Limb (tissue), 2 donors: ENCODE results near the gene RAB19.

ENCODE experiments used
- DNase-seq, 2 donors: peaks; one replicate each; pipeline ENCODE4 v3.0.0-alpha.2; 2016; ENCODE audit errors: extremely low spot score in 2 of 2

Gene RAB19, protein sequence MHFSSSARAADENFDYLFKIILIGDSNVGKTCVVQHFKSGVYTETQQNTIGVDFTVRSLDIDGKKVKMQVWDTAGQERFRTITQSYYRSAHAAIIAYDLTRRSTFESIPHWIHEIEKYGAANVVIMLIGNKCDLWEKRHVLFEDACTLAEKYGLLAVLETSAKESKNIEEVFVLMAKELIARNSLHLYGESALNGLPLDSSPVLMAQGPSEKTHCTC

GRCh38 chr7:140403878-140404564, at the start of gene RAB19:
Gene RAB19 (plus strand): TSS chr7:140404058. CDS start chr7:140407647, 3,589 bp downstream.
- DNase-seq = peak in 1 of 2 donors; percentile 36

DNA sequence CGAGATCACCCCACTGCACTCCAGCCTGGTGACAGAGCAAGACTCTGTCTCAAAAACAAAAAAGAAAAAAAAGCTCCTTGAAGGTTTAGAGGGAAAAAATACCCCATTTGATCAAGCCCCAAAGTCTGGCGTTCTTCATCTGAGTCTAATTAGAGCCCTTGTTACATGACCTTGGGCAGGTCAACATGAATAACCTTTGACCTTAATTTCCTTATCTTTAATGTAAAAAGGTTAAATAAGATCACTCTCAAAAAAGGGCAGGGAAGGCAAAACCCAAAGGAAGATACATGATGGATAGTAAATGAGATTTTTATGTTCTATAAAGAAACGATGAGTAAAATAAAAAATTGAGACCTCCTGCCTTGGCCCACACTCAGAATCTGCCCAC, 45.8 kb upstream of the RAB19 start:
- DNase-seq = no peak

DNA sequence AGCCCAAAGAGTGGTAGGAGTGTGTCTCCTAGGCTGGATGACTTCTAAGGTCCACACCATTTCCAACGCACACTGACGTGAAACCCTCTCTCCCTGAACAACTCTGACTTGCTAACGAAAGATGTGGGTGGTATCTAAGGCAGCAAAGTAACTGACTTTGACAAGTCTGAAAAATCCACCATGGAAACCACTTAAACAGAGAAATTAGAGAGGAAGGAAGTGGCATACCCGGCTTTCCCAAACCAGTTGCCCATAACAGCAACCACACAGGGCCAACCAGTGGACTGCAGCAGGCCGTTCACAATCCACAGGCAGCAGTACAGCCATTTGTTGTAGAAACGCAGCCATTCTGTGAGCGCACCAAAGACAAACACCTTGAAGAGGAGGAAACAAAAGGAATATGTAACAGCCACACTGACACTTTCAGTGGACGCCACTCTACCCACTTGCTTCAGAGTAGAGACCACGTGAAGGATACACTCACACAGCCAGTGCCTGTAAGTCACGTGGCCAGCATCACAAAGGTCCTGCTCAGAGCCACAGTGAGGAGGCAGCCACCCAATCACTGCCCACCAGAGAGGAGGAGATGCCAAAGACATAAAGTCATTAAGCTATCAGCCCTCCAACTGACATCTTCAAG, 45.3 kb upstream of the RAB19 start:
- no peak for DNase-seq

GRCh38 chr7:140360697-140361229, 43.1 kb upstream of the RAB19 start:
- no peak for DNase-seq

- no peak for DNase-seq
These were observed 39.0 kb upstream of the RAB19 start for GRCh38 chr7:140364819-140365218.

- no peak for DNase-seq
These were observed 36.3 kb upstream of the RAB19 start for GRCh38 chr7:140367528-140367927.

- DNase-seq = no peak
These were observed 34.6 kb upstream of the RAB19 start for GRCh38 chr7:140369294-140369693.

- DNase-seq = no peak
These were observed 28.5 kb upstream of the RAB19 start for GRCh38 chr7:140375323-140375722.

DNA sequence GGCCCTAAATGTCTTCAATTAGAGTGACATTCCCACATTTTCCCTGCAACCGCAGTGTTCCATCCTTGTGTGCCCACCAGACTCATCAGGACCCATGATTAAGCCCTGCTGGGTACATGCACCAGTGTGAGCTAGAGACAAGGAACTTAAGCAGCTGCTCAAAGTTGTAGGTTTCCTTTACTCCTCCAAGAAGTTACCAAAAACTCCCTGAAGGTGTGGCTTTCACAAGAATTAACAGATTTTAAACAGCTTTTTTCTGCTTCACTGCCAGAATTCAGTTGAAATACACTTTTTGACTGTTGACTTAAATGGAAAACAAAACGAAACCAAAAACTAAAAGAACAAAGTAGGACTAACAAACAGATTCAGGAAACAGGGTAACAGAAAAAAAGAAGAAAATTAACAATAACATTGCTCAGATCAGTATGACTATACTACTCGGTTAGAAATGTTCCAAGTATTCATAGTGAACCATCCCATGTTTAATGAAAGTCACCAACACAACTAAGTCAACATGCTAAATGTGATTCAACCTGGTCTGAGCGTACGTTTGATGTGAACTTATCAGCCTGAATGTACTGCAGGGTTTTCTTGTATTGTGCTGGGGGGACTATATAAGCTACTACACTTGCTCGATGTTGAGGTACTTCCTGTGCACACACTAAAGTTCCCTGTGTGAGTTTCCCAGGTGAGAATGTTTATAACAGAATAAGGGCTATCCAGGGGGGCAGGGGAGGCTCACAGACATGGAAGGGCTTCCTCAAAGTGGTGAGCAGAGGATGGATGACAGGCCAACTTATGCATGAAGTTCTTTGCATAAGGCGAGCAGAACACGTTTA, 27.7 kb upstream of the RAB19 start:
- DNase-seq = no peak

GRCh38 chr7:140383954-140384713, 19.7 kb upstream of the RAB19 start:
- DNase-seq = no peak

GRCh38 chr7:140384894-140385545, 18.8 kb upstream of the RAB19 start:
- DNase-seq = no peak

DNA sequence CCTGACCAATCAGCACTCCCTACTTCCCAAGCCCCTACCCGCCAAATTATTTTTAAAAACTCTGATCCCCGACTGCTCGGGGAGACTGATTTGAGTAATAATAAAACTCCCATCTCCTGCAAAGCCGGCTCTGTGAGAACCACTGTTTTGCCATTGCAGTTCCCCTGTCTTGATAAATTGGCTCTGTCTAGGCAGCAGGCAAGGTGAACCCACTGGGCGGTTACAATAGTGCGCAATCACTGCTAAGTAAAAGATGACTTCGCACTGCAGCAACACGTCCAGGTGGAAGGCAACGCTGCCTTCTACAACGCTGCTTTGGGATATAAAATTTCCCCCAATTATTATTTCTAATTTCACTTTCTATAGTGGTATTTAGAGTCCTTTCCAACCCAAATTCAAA, 14.4 kb upstream of the RAB19 start:
- no peak for DNase-seq

DNA sequence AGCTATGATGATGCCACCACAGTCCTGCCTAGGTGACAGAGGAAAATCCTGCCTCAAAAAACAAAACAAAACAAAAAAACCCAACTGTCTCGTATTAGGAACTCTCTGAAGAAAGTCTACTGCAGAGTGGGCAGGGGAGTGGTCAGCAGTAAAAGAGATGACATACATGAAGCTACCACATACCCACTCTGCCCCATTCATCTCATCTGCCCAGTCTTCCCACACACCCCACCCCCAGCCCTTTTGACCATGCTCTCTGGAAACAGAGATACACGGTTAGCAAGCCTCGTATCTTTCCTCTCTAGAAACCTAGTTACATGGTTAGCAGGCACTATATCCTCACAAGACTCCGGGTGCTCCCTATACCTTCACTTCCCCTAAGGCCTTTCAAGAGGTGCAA, 13.8 kb upstream of the RAB19 start:
- no peak for DNase-seq

DNA sequence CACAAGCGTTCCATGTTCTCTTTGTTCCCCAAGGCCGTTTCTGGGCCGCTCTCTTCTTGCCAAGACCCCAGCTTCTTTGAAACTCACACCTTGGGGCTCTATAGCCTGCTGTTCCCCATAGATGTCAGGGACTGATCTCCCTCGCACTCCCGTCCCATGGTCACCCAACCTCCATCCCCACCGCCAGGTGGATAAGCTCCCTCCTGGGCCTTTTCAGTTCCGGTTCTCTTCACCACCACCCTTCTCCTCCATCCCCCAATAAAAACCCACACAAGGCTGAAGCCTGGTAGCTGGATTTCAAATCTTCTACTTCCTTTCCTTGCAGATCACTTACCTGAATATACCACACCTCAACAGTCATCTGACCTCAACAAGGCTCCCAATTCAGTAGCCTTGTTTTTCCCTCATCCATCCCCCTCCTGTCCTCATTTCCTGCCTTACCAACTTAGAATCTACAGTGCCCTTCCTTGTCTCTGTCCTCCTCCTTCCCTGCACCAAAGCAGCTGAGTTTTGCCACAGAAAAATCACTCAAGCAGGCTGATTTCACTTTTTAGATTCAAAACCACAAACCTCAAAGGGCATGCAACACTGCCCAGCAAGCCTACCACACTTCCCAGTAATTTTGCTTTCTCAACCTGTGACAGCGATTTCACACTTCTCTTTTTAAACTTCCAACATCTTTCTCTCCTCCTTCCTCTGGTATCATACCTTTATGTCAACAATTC, 13.2 kb upstream of the RAB19 start:
- DNase-seq = no peak

DNA sequence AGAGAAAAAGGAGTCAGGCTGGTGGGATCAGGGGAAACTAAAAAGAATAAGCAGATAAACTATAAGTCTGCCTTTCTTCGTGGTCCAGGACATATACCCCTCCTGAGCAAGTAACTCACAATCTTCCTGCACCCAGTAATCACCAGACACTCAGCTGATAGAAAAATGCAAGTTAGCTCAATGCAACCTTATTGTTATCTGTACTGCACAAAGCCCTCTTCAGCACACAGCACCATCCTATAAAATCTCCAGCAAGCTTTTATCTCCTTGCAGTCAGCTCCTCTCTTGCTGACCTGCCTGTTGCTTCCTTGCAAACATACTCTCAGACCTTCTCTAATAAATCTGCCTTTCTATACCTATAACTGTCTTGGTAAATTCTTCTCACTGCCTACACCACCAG, 12.2 kb upstream of the RAB19 start:
- no peak for DNase-seq

DNA sequence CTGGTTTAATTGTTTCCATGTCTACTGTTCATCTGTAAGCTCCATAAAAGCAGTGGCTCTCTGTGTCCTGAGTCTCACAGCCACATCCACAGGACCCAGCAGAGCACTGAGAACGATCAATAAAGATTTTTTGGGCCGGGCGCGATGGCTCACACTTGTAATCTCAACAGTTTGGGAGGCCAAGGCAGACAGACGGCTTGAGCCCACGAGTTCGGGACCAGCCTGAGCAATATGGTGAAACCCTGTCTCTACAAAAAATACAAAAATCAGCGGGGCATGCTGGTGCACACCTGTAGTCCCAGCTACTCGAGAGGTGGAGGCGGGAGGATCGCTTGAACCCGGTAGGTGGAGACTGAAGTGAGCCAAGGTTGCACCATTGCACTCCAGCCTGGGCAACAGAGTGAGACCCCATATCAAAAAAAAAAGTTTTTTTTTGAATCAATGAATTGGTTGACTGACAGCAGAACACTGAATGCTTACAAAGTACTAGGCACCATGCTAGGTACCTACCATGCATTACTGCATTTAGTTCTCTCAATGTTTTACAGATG, 10.0 kb upstream of the RAB19 start:
- no peak for DNase-seq

DNA sequence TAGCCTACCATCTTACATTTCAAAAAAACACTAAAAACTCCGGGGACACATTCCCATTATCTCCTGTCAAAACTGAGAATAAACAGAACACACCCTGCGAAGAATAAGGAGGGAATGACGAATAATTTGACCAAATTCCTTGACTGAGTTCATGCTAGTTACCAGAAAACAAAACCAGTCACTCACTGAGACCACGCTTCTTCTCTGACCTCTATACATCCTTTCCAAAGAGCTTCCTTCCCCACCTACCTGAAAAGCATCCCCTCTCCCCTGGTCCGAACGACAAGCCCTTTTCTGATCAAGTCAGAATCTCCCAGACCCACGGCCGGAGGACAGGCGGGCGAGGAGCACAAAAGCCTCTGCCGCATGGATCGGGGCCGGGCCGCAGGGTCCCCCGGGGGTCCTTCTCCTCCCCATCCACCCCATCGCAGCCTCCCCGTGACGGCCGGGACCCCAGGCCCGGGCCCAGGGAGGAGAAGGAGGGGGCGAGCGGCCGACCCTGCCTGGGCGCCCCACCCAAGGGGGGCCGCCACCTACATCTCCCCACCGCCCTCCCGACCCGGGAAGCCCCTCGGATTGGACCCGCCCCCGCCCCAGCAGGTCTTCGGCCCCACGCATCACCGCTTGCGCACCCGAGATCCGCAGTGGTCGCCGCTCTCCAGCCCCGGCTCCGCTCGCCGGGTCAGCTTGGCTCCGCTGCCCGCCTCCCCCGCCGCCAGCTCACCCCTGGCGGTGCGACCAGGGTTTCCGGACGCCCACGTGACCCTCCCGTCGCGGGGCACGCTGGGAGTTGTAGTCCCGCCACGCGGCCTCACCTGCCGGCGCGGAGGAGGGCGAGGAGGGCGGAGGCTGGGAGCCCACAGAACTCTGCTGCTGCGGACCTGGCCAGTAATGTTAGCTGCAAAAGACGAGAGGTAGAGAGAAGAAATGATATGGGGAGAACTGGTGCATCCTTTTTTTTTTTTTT, 5.8 kb upstream of the RAB19 start, which contains the start of gene SLC37A3:
TSS of gene SLC37A3 (minus strand) at position 747 of the 967 bp plus-strand sequence. CDS start 16,004 bp downstream, outside the sequence.
- DNase-seq = peak; percentile 60 to 91

GRCh38 chr7:140398821-140399220, 5.0 kb upstream of the RAB19 start:
- DNase-seq = no peak
